ENCODE data around the gene CTTN. TPM values are rescaled to one million over a fixed set of nuclear protein-coding genes. Genes with fewer than 3 reads are reported as not detected.

The CTTN gene
- total and polyA plus RNA-seq, 10 of the 15 experiments (the other 5 are each of a cell fraction or from before 2014, with no cell fraction given): 1.1 to 37.8 (median 11.8) TPM

GRCh38 chr11:70477176-70477575 is 78.8 kb downstream of the CTTN start (continued):
- TF ChIP-seq SMAD1 (IDR thresholded peaks at IDR 0.05; ENCODE audit: low read depth, partially characterized antibody) (no peak), IKZF2 (IDR thresholded peaks at IDR 0.05) (no peak), USF1 (IDR thresholded peaks at IDR 0.05; ENCODE audit: borderline replicate concordance, extremely low read length, insufficient read depth, low read depth, low read length) (no peak)

- Histone ChIP-seq H3K9ac (ENCODE audit: control insufficient read depth, insufficient read depth, low read length) (no peak overlapping the region), H4K20me1 (ENCODE audit: control insufficient read depth, insufficient read depth) (no peaks in the 10 kb centered on the region), H3K4me3 (no peak overlapping the region), H3K27ac (ENCODE audit: control insufficient read depth, insufficient read depth) (no peak overlapping the region), H3K9me3 (replicated peaks; ENCODE audit: control insufficient read depth, insufficient read depth, low read length) (no peaks in the 10 kb centered on the region), H3K27me3 (replicated peaks in 1 of 2; ENCODE audit: control insufficient read depth in 2 of 2, insufficient read depth in 2 of 2, low read length in 1 of 2) (no peaks in the 10 kb centered on the region; a peak in 1 of 4 replicates), H3K79me2 (ENCODE audit: control insufficient read depth, insufficient read depth, low read length) (no peaks in the 10 kb centered on the region), H3K4me2 (ENCODE audit: control insufficient read depth, insufficient read depth) (no peak overlapping the region), H2AFZ (ENCODE audit: control insufficient read depth, low read depth, low read length) (no peak overlapping the region), H3K36me3 (ENCODE audit: control insufficient read depth in 2 of 2, insufficient read depth in 2 of 2, low read length in 1 of 2) (no peaks in the 10 kb centered on the region), H3K4me1 (ENCODE audit: control insufficient read depth, insufficient read depth, low read length) (no peaks in the 10 kb centered on the region)
- CTCF ChIA-PET: interaction anchor here (1.1 kb wide), 1 partner anchor 10 kb away, joined by 3 read pairs; no protein-coding TSS in a partner anchor
- RAD21 ChIA-PET (ENCODE audit: unreplicated experiment): no interaction called here
- in situ Hi-C loops (cut with MboI) (no loop called here), intact Hi-C loops (cut with micrococcal nuclease; ENCODE audit: unreplicated experiment) (no loop called here)
- FAIRE-seq: no peak
- no TSS peak for BruUV-seq (replicated peaks)
- SMC1A ChIA-PET (ENCODE audit: uncharacterized antibody, unreplicated experiment): no interaction called here
- no peak for ATAC-seq
- 47% methylated on average over 10 of the region's 10 CpGs for WGBS (ENCODE audit: insufficient coverage, insufficient replicate concordance, low lambda C conversion rate, missing lambda C conversion rate)
- POLR2A ChIA-PET: no interaction called here
- DNase-seq (ENCODE audit: low read depth, low spot score): no peak
- TF ChIP-seq ESRRA (IDR thresholded peaks at IDR 0.05; ENCODE audit: low read length): no peak
- no peak for TF ChIP-seq GATAD2B (conservative IDR thresholded peaks at IDR 0.05; ENCODE audit: low read depth)
- TF ChIP-seq TCF3 (IDR thresholded peaks at IDR 0.05; ENCODE audit: borderline replicate concordance, insufficient read depth, low read depth, low read length): no peak
- TF ChIP-seq ASH2L (IDR thresholded peaks at IDR 0.05; ENCODE audit: borderline replicate concordance, low read depth): no peak
- no peak for TF ChIP-seq HSF1 (IDR thresholded peaks at IDR 0.05; ENCODE audit: low read depth, low read length)
- TF ChIP-seq CBFB (IDR thresholded peaks at IDR 0.05; ENCODE audit: low read depth): no peak
- no peak for TF ChIP-seq TAF1 (IDR thresholded peaks at IDR 0.05; ENCODE audit: borderline replicate concordance, low read depth, low read length)
- no peak for TF ChIP-seq CEBPZ (IDR thresholded peaks at IDR 0.05; ENCODE audit: low read depth, low read length)
- TF ChIP-seq ATF3 (IDR thresholded peaks at IDR 0.05; ENCODE audit: borderline replicate concordance, extremely low read depth, low read depth, low read length): no peak
Measured at GRCh38 chr11:70477609-70478008, 79.3 kb downstream of the CTTN start.
